T-helper 9 cell (primary cell): ENCODE measurements around the gene SPINDOC.
A peak's percentile ranks its signal among the peaks of the same experiment; 100 is the strongest.

Experiments used
- DNase-seq: peaks from one replicate; pipeline ENCODE4 v3.0.0-alpha.2; 2020

SPINDOC gene

GRCh38 chr11:63834535-63835157 lies 21.4 kb downstream of the SPINDOC start:
- no peak for DNase-seq

GRCh38 chr11:63835158-63835545 lies 21.9 kb downstream of the SPINDOC start:
- DNase-seq: no peak

DNA sequence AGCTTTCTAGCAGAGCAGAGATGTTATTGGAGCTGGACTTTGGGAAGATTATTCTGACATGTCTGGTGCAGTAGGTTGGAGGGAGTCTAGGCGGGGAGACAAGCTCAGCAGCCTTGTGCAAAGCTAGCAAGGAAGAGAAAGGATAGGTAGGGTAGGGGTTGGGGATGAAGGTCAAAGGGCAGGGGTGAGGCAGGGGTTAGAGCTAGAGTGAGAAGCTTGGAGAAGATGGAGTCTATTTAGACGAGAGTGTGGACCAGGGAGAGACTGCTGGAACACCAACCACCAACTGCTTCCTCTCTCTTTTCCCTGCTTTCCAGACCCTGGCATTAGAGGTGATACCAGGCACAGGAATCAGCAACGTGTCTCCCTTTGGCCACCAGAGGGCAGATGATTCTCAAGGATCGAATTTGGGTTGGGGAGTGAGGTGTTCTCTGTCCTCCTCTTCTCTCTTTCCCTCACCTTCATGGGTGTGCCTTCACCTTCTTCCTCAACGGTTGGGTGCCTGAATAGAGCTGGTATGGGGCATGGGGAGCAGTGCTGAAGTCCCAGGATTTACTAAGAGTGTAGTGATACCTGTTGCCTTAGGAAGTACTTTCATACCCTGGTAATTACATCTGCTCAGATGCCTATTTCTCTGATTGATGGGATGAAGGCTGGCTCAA lies 23.9 kb downstream of the SPINDOC start:
- peak; percentile 66 for DNase-seq

DNA sequence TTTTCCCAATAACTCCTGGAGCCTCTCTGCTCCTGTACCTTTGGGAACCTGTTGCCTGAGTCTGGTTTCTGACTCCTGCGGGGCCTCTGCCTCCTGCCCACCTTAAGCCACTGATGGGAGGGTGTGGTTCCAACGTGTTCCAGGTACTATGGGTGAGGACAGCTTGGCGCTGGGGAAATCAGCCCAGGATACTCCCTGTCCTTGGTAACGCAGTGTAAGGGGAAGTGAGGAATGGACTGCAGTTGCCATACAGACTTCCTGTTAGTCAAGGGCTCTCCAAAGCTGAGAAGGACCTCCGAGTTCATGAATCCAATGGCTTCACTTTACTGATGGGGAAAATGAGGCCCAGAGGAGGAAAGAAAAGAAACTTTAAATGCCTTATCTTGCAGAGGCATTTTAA lies 24.5 kb downstream of the SPINDOC start:
- DNase-seq: no peak

GRCh38 chr11:63838150-63838677 lies 25.0 kb downstream of the SPINDOC start:
- DNase-seq: no peak

DNA sequence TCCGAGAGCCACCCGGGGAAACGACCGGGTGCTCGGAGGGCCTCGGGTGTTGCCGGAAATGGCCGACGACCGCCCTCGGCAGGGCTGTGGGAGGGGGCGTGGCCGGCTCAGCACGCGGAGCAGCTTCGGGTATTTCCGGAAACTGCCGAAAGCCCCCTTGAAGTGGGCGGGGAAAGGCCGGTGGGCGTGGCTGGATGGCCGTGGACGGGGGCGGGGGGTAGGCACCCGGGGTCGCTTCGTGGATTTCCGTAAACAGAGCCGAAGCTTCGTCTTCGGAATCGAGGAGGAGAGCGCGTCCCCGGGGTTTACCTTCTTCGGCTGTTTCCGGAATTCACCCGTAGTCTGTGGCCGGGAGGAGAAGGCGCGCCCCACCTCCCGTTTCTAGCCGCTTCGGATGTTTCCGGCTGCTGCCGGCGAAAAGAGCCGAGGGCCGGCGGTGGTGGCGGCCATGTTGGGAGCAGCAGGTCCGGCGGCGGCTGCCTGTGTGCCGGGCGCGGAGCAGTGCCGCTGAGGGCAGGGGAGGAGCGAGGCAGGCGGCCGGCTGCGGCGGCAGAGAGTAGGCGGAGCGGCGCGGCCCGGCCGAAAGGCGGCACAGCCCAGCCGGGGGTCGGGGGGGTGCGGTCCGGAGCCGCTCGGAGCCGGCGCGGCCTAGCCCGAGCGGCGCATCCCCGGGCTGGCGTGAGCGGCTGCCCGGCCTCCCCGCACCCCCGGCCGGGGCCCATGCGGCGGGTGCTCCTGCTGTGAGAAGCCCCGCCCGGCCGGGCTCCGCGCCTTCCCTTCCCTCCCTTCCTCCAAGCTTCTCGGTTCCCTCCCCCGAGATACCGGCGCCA lies 25.6 kb downstream of the SPINDOC start, which contains the start of gene MARK2:
Gene MARK2 (plus strand): TSS at position 433 of the 830 bp plus-strand sequence. CDS start 397 bp downstream, at position 830.
- peak; percentile 100 for DNase-seq

GRCh38 chr11:63839508-63840355 lies 26.5 kb downstream of the SPINDOC start:
- peak; percentile 16 for DNase-seq

DNA sequence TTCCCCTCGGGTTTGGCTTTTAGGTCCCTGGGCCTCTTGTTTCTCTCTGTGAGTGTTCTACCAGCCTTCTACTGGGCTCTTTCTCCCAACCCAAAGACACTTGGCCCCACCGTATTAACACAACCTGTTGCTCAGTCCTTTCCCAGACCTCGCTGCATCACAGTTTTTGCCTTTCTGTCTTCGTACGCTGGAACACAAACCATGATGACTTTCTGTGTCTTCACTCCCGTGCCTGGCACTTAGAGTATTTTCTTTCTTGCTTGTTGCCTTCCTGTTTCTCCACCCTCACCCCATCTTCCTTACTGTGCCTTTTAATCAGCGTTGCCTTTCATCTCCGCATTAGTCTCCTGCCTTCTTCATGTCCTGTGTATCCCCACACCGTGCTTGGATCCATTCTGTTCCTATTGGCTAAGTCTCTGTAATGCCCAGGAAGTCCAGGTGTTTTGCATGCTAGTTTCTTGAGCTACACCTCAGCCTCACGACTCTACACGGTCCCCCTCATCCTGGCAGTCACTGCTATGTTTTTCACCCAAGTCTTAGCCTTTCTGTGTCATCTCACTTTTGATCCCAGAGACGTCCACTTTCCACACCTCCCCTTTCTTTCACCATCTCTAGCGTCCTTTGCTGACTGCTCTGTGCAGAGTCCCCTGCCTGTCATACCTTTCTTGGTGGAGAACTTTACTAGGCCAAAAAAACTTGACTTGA lies 27.3 kb downstream of the SPINDOC start:
- no peak for DNase-seq

DNA sequence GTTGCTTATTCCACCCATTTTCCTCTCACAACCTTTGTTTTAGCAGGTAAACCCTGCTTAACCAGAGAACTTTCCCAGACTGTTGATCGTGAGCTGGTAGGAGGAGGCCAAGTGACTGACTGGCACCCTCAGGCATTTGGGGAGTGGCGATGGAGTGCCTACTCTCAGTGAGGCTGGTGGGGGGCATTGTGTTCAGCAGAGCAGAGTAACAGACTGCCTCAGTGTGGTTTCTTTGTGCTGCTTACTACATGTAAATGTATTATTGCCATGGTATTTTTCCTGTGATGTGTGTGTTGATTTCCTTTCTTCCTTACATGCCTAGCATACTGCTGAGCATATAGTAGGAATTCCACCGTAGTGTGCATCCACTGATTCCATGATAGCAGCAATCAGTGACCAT lies 28.3 kb downstream of the SPINDOC start:
- DNase-seq: no peak

GRCh38 chr11:63843041-63843440 lies 29.8 kb downstream of the SPINDOC start:
- no peak for DNase-seq

DNA sequence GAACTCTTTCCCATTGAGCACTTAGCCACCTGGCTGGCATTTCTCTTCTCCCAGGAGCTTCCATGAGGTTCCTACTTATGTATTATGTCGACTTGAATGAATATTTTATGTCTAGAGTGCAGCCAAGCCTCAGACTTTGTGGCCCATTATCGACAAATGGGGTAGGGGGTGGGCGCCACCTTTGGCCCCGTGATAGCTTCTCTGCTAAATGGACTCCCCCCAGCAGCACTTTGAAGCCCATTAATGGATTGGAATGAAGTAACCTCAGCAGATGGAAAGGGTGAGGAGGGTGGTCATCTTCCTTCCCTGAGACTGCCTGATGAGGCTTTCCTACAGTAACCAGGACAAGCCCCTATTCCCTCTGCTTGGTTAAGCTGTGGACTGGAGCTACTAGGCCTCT lies 31.6 kb downstream of the SPINDOC start:
- DNase-seq: no peak

GRCh38 chr11:63845303-63845702 lies 32.0 kb downstream of the SPINDOC start:
- DNase-seq: no peak

DNA sequence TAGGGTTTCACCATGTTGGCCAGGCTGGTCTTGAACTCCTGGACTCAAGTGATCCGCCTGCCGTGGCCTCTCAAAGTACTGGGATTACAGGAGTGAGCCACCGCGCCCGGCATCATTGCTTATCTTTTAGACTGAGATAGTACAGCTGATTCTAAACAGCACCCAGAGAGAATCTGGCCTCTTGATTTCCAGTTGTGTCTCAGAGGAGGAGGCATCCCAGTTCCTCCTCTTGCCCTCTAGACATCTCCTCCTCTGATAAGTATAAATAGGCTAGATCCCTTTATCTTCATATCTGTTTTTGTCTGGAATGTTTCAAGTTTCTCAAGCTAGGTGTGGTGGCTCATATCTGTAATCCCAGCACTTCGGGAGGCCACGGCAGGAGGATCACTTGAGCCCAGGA lies 32.7 kb downstream of the SPINDOC start:
- DNase-seq: no peak

GRCh38 chr11:63846897-63847296 lies 33.6 kb downstream of the SPINDOC start:
- DNase-seq: no peak

DNA sequence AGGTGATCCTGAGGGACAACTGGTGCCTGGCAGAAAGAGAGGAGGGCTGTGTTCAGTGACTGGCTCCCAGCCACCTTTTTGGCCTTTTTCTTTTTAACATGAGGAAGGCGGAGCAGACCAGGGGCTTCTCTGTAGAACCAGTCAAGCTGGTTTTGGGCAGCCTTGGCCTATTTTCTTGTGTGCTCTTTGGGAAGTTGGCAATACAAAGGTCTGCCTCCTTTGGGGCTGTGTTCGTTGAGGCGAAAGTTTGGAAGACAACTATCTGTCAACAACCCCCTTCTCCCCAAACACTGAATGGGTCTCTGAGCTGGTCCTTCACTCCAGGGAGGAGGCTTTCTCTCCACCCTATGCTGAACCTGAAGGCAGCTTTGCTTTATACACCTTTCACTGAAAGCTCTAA lies 34.1 kb downstream of the SPINDOC start:
- no peak for DNase-seq

GRCh38 chr11:63849691-63850090 lies 36.4 kb downstream of the SPINDOC start:
- DNase-seq: no peak

DNA sequence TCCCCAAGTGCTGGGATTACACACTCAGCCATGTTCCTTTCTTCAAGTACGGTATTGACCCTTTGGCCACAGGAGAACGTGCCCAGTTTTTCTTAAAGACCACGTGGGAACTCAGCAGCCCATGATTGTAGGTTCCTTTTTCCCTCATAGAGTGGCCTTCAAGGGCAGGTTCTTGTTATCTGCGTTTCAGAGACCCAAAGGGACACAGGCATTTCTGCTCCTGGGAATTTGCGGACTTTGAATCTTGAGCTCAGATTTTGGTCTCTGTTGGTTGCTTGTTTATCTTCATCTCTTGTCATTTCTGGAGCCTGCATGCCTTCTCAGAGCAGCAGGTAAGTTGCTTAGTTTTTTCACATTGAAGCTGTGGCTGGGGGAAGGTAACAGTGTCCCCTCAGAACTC lies 37.7 kb downstream of the SPINDOC start:
- DNase-seq: no peak

GRCh38 chr11:63851364-63851763 lies 38.1 kb downstream of the SPINDOC start:
- no peak for DNase-seq

DNA sequence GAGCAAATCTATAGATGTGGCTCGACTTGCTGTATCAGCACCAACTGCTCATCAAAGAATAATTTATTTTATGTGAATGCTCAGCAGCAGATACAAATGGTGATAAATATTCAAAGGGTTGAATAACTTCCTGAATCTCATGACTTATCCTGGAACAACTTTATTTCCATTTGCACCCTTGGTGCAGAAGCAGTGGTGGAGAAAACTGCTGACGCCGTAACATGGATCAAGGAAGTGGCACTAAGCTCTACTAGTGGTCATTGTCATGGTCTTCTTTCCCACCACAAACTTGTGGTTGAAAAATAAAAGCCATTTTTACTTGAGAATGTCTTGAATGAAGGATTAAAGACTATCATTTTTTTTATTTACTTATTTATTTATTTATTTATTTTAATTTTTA lies 40.2 kb downstream of the SPINDOC start:
- no peak for DNase-seq

- no peak for DNase-seq
These were observed 41.4 kb downstream of the SPINDOC start for GRCh38 chr11:63854696-63855095.

DNA sequence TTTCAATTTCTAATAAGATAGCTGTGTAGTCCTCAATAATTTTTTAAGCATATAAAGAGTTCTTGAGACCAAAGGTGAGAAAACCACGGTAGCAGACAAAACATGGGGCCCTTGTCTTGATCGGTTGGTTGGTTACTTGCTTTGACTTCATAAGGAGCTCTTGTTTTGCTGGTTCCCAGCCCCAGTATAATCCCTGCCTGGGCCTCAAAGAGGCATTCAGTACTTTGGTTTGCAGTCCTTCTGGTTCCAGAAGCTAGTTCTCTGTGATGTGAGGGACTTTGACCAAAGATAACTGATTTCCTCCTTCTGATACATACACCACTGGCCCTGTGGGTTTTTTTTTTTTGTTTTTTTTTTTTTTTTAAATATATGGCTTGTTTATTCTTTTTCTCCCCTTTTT lies 42.7 kb downstream of the SPINDOC start:
- DNase-seq: no peak
